ENCODE results near the gene ARHGAP26. TPM values are rescaled to one million over a fixed set of nuclear protein-coding genes. Genes with fewer than 3 reads are reported as not detected.

ARHGAP26 gene
- total and polyA plus RNA-seq, 4 donors, result 5.4 to 52.3 (median 30.4) TPM

DNA sequence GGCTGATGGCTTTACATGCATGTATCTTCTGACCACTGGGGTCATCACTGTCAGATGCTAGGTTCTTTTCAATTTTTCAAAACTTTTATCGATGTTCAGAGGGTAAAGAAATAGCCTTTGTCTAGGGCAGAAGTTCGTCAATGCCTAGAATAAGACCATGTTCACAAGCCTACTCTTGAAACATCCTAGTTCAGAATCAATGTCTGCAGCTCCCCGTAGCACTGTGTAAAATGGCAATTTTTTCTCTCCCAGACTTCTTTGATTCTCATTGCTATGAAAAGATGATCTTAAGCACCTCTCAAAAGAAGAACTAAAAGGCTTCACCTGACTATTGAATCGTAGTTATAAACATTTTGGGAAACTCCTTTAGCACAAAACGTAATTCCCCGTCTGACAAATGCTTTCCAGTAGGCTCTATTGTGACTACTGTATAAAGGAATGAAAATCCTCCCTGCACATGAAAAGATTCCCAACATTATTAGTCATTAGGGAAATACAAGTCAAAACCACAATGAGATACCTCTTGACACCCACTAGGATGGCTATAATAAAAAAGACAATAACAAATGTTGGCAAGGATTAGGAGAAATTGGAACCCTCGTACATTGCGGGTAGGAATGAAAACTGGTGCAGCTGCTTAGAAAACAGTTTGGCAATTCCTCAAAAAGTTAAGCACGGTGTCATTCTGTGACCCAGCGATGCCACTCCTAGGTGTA is 263.5 kb downstream of the ARHGAP26 start:
- TF ChIP-seq, protein P1, sequence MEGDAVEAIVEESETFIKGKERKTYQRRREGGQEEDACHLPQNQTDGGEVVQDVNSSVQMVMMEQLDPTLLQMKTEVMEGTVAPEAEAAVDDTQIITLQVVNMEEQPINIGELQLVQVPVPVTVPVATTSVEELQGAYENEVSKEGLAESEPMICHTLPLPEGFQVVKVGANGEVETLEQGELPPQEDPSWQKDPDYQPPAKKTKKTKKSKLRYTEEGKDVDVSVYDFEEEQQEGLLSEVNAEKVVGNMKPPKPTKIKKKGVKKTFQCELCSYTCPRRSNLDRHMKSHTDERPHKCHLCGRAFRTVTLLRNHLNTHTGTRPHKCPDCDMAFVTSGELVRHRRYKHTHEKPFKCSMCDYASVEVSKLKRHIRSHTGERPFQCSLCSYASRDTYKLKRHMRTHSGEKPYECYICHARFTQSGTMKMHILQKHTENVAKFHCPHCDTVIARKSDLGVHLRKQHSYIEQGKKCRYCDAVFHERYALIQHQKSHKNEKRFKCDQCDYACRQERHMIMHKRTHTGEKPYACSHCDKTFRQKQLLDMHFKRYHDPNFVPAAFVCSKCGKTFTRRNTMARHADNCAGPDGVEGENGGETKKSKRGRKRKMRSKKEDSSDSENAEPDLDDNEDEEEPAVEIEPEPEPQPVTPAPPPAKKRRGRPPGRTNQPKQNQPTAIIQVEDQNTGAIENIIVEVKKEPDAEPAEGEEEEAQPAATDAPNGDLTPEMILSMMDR (IDR thresholded peaks at IDR 0.05; ENCODE audit: control extremely low read depth, extremely low read depth), result no peak
- no peak overlapping the region for H3K9ac ChIP-seq (ENCODE audit: insufficient read depth in 1 of 2, low read length in 2 of 2)
- no peak overlapping the region for H3K4me3 ChIP-seq
- H3K4me1 ChIP-seq (ENCODE audit: control insufficient read depth in 5 of 5, insufficient read depth in 5 of 5, low read length in 5 of 5), result peaks cover 0 to 5% (median 3%) of the 10 kb centered on the region in 5 donors
- H3K36me3 ChIP-seq (ENCODE audit: control insufficient read depth in 4 of 4, insufficient read depth in 4 of 4, low read length in 4 of 4), result peaks cover 0 to 3% (median under 1%) of the 10 kb centered on the region in 4 donors
- no peaks in the 10 kb centered on the region for H3K9me3 ChIP-seq (ENCODE audit: control insufficient read depth in 4 of 4, insufficient read depth in 3 of 4, low read length in 3 of 4)
- no peaks in the 10 kb centered on the region for H3K27me3 ChIP-seq (ENCODE audit: control insufficient read depth in 3 of 3, insufficient read depth in 3 of 3, low read length in 2 of 3)
- peak overlapping the region in 1 of 2 donors; percentile 7 for H3K27ac ChIP-seq (ENCODE audit: low read depth in 1 of 2, low read length in 1 of 2)
- DNase-seq (no peak), ATAC-seq (ENCODE audit: insufficient read depth, low FRiP score) (no peak)
- WGBS, 2 donors, result 81 to 82% methylated on average over 10 of the region's 10 CpGs

DNA sequence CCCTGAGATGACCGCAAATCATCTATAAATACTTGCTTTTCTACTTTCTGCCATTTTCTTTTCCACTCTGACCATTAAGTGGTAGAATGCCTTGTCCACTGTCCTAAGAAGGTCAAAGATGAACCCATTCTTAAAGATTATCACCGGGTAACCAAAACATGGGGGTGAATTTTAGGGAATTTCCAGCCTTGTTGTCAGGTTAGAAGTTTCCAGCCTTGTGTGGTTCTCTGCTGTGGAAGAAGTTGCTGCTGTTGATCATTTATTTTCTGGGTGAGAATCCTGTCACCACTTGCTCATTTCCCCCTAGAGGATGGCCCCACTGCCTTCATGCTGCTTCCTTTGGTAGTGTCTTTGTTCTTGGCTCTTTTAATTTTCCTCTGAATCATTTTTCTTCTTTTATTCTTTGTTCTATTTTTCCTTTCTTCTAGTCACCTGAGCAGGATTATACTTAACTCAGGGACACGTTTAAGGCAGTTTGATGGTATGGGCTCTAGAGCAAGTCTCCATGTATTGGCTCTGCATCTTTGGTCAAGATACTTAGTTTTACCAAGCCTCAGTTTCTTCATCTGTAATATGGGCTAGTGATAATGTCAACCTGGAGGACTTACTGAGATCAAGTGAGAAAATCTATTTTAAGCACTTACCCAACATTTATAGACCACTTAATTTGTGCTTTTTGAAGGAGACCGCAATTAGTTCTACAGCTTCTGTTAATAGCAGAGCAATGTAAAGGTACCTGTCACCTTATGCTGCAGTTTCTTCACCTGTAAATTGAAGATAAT is 266.2 kb downstream of the ARHGAP26 start:
- 92 to 93% methylated on average over 4 of the region's 4 CpGs for WGBS, 2 donors
- TF ChIP-seq, protein P1 (IDR thresholded peaks at IDR 0.05; ENCODE audit: control extremely low read depth, extremely low read depth), result no peak
- H3K27me3 ChIP-seq (ENCODE audit: control insufficient read depth in 3 of 3, insufficient read depth in 3 of 3, low read length in 2 of 3), result no peaks in the 10 kb centered on the region

DNA sequence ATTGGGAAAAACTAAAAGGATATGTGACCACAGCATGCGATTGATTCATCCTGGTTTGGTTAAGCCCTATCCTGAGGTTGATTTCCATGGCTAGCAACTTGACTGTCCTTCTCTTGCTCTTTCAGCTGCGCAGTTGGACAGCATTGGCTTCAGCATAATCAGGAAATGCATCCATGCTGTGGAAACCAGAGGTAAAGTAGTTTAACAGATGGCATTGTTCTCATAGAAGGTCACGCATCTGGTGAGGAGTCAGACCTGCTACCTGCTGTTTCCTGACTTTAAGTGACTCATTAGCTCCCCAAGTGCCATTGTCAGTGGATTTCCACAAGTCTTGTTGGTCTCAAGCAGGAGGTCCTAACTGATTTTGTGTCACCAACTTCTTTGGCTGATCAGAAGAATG is 266.9 kb downstream of the ARHGAP26 start:
- TF ChIP-seq, protein P1 (IDR thresholded peaks at IDR 0.05; ENCODE audit: control extremely low read depth, extremely low read depth), result no peak
- DNase-seq (peak in 2 of 3 donors; percentile 31 to 60), ATAC-seq (ENCODE audit: insufficient read depth, low FRiP score) (no peak)
- Histone ChIP-seq H3K4me1 (ENCODE audit: control insufficient read depth in 5 of 5, insufficient read depth in 5 of 5, low read length in 5 of 5) (peaks cover 0 to 8% (median 3%) of the 10 kb centered on the region in 5 donors), H3K9me3 (ENCODE audit: control insufficient read depth in 4 of 4, insufficient read depth in 3 of 4, low read length in 3 of 4) (no peaks in the 10 kb centered on the region), H3K27ac (ENCODE audit: low read depth in 1 of 2, low read length in 1 of 2) (no peak overlapping the region), H3K9ac (ENCODE audit: insufficient read depth in 1 of 2, low read length in 2 of 2) (no peak overlapping the region), H3K27me3 (ENCODE audit: control insufficient read depth in 3 of 3, insufficient read depth in 3 of 3, low read length in 2 of 3) (no peaks in the 10 kb centered on the region), H3K4me3 (no peak overlapping the region), H3K36me3 (ENCODE audit: control insufficient read depth in 4 of 4, insufficient read depth in 4 of 4, low read length in 4 of 4) (peaks cover 0 to 6% (median 1%) of the 10 kb centered on the region in 4 donors)
- 86 to 90% methylated on average over 3 of the region's 3 CpGs for WGBS, 2 donors

More for the DNA sequence above, 266.2 kb downstream of the ARHGAP26 start:
- no peak overlapping the region for H3K9ac ChIP-seq (ENCODE audit: insufficient read depth in 1 of 2, low read length in 2 of 2)
- peaks cover 0 to 5% (median 2%) of the 10 kb centered on the region in 5 donors for H3K4me1 ChIP-seq (ENCODE audit: control insufficient read depth in 5 of 5, insufficient read depth in 5 of 5, low read length in 5 of 5)
- no peak overlapping the region for H3K4me3 ChIP-seq
- H3K27ac ChIP-seq (ENCODE audit: low read depth in 1 of 2, low read length in 1 of 2), result no peak overlapping the region
- H3K36me3 ChIP-seq (ENCODE audit: control insufficient read depth in 4 of 4, insufficient read depth in 4 of 4, low read length in 4 of 4), result peaks cover 0 to 3% (median under 1%) of the 10 kb centered on the region in 4 donors
- DNase-seq, result no peak
- no peaks in the 10 kb centered on the region for H3K9me3 ChIP-seq (ENCODE audit: control insufficient read depth in 4 of 4, insufficient read depth in 3 of 4, low read length in 3 of 4)
- no peak for ATAC-seq (ENCODE audit: insufficient read depth, low FRiP score)

All from lung (tissue), 12 donors.